CD14-positive monocyte (primary cell): Measurements from ENCODE around the gene RFX2. TPM values are rescaled to one million over a fixed set of nuclear protein-coding genes. Genes with fewer than 3 reads are reported as not detected.

Experiments used
- DNase-seq, 3 donors: peaks; one replicate each; pipeline ENCODE4 v3.0.0-alpha.2; 2011 to 2022
- H2AFZ ChIP-seq: 2 replicates; pipeline ENCODE4 v1.6.0; 2012; ENCODE audit warnings: mild to moderate bottlenecking, low read depth, low read length, inconsistent platforms; ENCODE audit not compliant: insufficient read depth, poor library complexity, severe bottlenecking
- H3K27ac ChIP-seq, 2 donors: 1 replicate in 1 of 2; 2 replicates in 1 of 2; pipeline ENCODE4 v1.5.1; 2012 to 2013; ENCODE audit warnings: low read length in 2 of 2, control low read depth in 1 of 2, inconsistent platforms in 1 of 2, low read depth in 1 of 2, mild to moderate bottlenecking in 1 of 2
- H3K27me3 ChIP-seq, 2 donors: one replicate each; pipeline versions ENCODE4 v1.6.0 to v1.6.1; 2011 to 2013; ENCODE audit warnings: low read length in 2 of 2; ENCODE audit not compliant: control insufficient read depth in 2 of 2, insufficient read depth in 2 of 2
- H3K36me3 ChIP-seq, 2 donors: replicated peaks in 1 of 2; 1 replicate in 1 of 2; 2 replicates in 1 of 2; pipeline versions ENCODE4 v1.5.1 to v1.6.1; 2012 to 2013; ENCODE audit warnings: low read length in 2 of 2, control low read depth in 1 of 2, inconsistent platforms in 1 of 2, mild to moderate bottlenecking in 1 of 2; ENCODE audit not compliant: insufficient read depth in 2 of 2, control insufficient read depth in 1 of 2
- H3K4me1 ChIP-seq, 2 donors: 1 replicate in 1 of 2; 2 replicates in 1 of 2; pipeline versions ENCODE4 v1.5.1 to v1.6.1; 2012 to 2013; ENCODE audit warnings: low read length in 2 of 2, control low read depth in 1 of 2, inconsistent platforms in 1 of 2, mild to moderate bottlenecking in 1 of 2, moderate library complexity in 1 of 2; ENCODE audit not compliant: insufficient read depth in 2 of 2, control insufficient read depth in 1 of 2
- H3K4me2 ChIP-seq: replicated peaks from 2 replicates; pipeline ENCODE3; 2012; ENCODE audit warnings: low read length, moderate library complexity, mild to moderate bottlenecking; ENCODE audit not compliant: poor library complexity, severe bottlenecking; ENCODE audit errors: extremely low read depth
- H3K4me3 ChIP-seq, 3 experiments: fragments of 200-600 bp in 1 of 3; sonication (generic) in 1 of 3; replicated peaks in 1 of 3; 1 replicate in 2 of 3; 2 replicates in 1 of 3; pipeline ENCODE4 v1.5.1; 2011 to 2013; ENCODE audit warnings: low read length in 3 of 3, mild to moderate bottlenecking in 3 of 3, control low read depth in 2 of 3, low read depth in 2 of 3, inconsistent platforms in 1 of 3, moderate library complexity in 1 of 3
- H3K79me2 ChIP-seq: 2 replicates; pipeline ENCODE4 v1.6.0; 2012; ENCODE audit warnings: mild to moderate bottlenecking, control low read depth, inconsistent platforms, low read length, moderate library complexity; ENCODE audit not compliant: insufficient read depth
- H3K9ac ChIP-seq: 2 replicates; pipeline ENCODE4 v1.6.0; 2017; ENCODE audit warnings: low read length, mild to moderate bottlenecking; ENCODE audit not compliant: insufficient read depth, poor library complexity, severe bottlenecking
- H3K9me3 ChIP-seq, 2 donors: replicated peaks in 1 of 2; 1 replicate in 1 of 2; 2 replicates in 1 of 2; pipeline versions ENCODE4 v1.5.1 to v1.6.1; 2012 to 2013; ENCODE audit warnings: low read length in 2 of 2, control low read depth in 1 of 2; ENCODE audit not compliant: control insufficient read depth in 1 of 2, insufficient read depth in 1 of 2
- H4K20me1 ChIP-seq: 2 replicates; pipeline ENCODE4 v1.6.0; 2012; ENCODE audit warnings: mild to moderate bottlenecking, low read length, control low read depth, moderate library complexity; ENCODE audit not compliant: insufficient read depth
- H3K27ac Mint-ChIP-seq, 7 donors: one replicate each; pipeline ENCODE4 v1.8.0; 2020; ENCODE audit warnings: mild to moderate bottlenecking in 7 of 7, mixed read lengths in 7 of 7, moderate library complexity in 6 of 7, inconsistent platforms in 2 of 7
- H3K27me3 Mint-ChIP-seq, 3 donors: one replicate each; pipeline ENCODE4 v1.8.0; 2021 to 2022; ENCODE audit warnings: low read depth in 3 of 3, mild to moderate bottlenecking in 3 of 3, mixed read lengths in 3 of 3, moderate library complexity in 3 of 3, inconsistent platforms in 1 of 3
- H3K36me3 Mint-ChIP-seq, 2 donors: one replicate each; pipeline ENCODE4 v1.8.0; 2020; ENCODE audit warnings: mixed read lengths in 2 of 2, inconsistent platforms in 1 of 2, mild to moderate bottlenecking in 1 of 2
- H3K4me1 Mint-ChIP-seq: one replicate; pipeline ENCODE4 v1.8.0; 2020; ENCODE audit warnings: mild to moderate bottlenecking, mixed read lengths
- H3K4me3 Mint-ChIP-seq, 2 donors: one replicate each; pipeline ENCODE4 v1.8.0; 2020; ENCODE audit warnings: mild to moderate bottlenecking in 2 of 2, mixed read lengths in 2 of 2, moderate library complexity in 1 of 2
- H3K9me3 Mint-ChIP-seq, 7 donors: one replicate each; pipeline ENCODE4 v1.8.0; 2020 to 2022; ENCODE audit warnings: mixed read lengths in 7 of 7, mild to moderate bottlenecking in 6 of 7, moderate library complexity in 6 of 7, inconsistent platforms in 2 of 7
- CTCF ChIP-seq: fragments of 200-600 bp; IDR thresholded peaks from one replicate; pipeline ENCODE4 v1.8.0; 2022; ENCODE audit warnings: antibody characterized with exemption, mild to moderate bottlenecking
- WGBS: methylation state at CpG from one replicate; pipeline ENCODE4 v1.1.5; 2013; ENCODE audit warnings: missing lambda C conversion rate; ENCODE audit not compliant: insufficient coverage; 5-methylcytosine and 5-hydroxymethylcytosine counted together
- intact Hi-C, 2 donors: fragments of 100-400 bp; cut with micrococcal nuclease; formaldehyde crosslinking; loops; one replicate each; pipeline versions ENCODE4 v1.15.0 to v1.15.1; 2023
- polyA plus RNA-seq, 3 donors: library from polyadenylated mRNA; depleted of rRNA in 1 of 3; unstranded in 2 of 3; stranded (reverse) in 1 of 3; fragments of 300-500 nt in 2 of 3; fragments of >200 nt in 1 of 3; fragmentation: Illumina TruSeq in 2 of 3; gene quantifications; 1 replicate in 2 of 3; 2 replicates in 1 of 3; pipeline ENCODE4 v1.2.3, GENCODE V29; 2012 to 2021

RFX2 gene
- polyA plus RNA-seq, 3 donors = 5.7 to 12.9 (median 8.7) TPM

GRCh38 chr19:5954293-5954692, 156.0 kb downstream of the RFX2 start:
- Mint-ChIP-seq H3K27me3 (peaks cover 0 to 5% (median 0%) of the 10 kb centered on the region in 3 donors), H3K4me1 (peaks cover 53% of the 10 kb centered on the region), H3K9me3 (no peaks in the 10 kb centered on the region), H3K36me3 (peaks cover 27 to 32% of the 10 kb centered on the region in 2 donors), H3K4me3 (peak overlapping the region in 1 of 2 donors; percentile 63), H3K27ac (peak overlapping the region; percentile 57 to 86 (median 74))
- H3K36me3 ChIP-seq = peaks cover 11 to 40% of the 10 kb centered on the region in 2 donors
- no peaks in the 10 kb centered on the region for H3K27me3 ChIP-seq
- peaks cover 40% of the 10 kb centered on the region in 2 donors for H3K4me1 ChIP-seq
- intact Hi-C loops = no loop called here
- H3K4me3 ChIP-seq = no peak overlapping the region
- no peak overlapping the region for H3K9ac ChIP-seq
- H3K27ac ChIP-seq = peak overlapping the region in 1 of 2 donors; percentile 70
- WGBS = 27% methylated on average over 2 of the region's 6 CpGs
- no peak overlapping the region for H2AFZ ChIP-seq
- peak overlapping the region; percentile 46 for H3K4me2 ChIP-seq
- peaks cover 89% of the 10 kb centered on the region for H4K20me1 ChIP-seq
- TF ChIP-seq CTCF = no peak
- DNase-seq = no peak
- peaks cover 99% of the 10 kb centered on the region for H3K79me2 ChIP-seq
- no peaks in the 10 kb centered on the region for H3K9me3 ChIP-seq

- H3K4me1 ChIP-seq = peaks cover 43% of the 10 kb centered on the region in 2 donors
- Mint-ChIP-seq H3K4me1 (peaks cover 58% of the 10 kb centered on the region), H3K27ac (peak overlapping the region; percentile 57 to 86 (median 75)), H3K27me3 (peaks cover 0 to 5% (median 0%) of the 10 kb centered on the region in 3 donors), H3K36me3 (peaks cover 31 to 33% of the 10 kb centered on the region in 2 donors), H3K9me3 (no peaks in the 10 kb centered on the region), H3K4me3 (peak overlapping the region; percentile 58 to 63)
- H3K27me3 ChIP-seq = no peaks in the 10 kb centered on the region
- no peak for TF ChIP-seq CTCF
- WGBS = 9% methylated on average over 13 of the region's 17 CpGs
- peaks cover 10 to 37% of the 10 kb centered on the region in 2 donors for H3K36me3 ChIP-seq
- intact Hi-C loops = no loop called here
- H3K9me3 ChIP-seq = no peaks in the 10 kb centered on the region
- peak overlapping the region; percentile 14 to 70 for H3K27ac ChIP-seq
- H3K4me3 ChIP-seq = peak overlapping the region in 1 of 3 experiments; percentile 39
- peak; percentile 18 to 25 (median 25) for DNase-seq
- no peak overlapping the region for H2AFZ ChIP-seq
- peak overlapping the region; percentile 46 for H3K4me2 ChIP-seq
- H4K20me1 ChIP-seq = peaks cover 85% of the 10 kb centered on the region
- H3K79me2 ChIP-seq = peaks cover 99% of the 10 kb centered on the region
- H3K9ac ChIP-seq = no peak overlapping the region
Measured at GRCh38 chr19:5953680-5954213, 156.6 kb downstream of the RFX2 start.
